ENCODE measurements around the gene MAST1. TPM values are rescaled to one million over a fixed set of nuclear protein-coding genes. Genes with fewer than 3 reads are reported as not detected.

The MAST1 gene
- total RNA-seq, result 1 to 10 TPM; 8.5 to 9.0 TPM
- 11.7 TPM for polyA plus RNA-seq (ENCODE audit: insufficient read depth, low read depth, low replicate concordance)
- long read RNA-seq, donor 1, partial matches to known transcripts, result 9 of 263 reads
- long read RNA-seq, donor 1, other reads (novel, unspliced or antisense), result 253 of 263 reads
- long read RNA-seq, donor 2, result 0 reads

DNA sequence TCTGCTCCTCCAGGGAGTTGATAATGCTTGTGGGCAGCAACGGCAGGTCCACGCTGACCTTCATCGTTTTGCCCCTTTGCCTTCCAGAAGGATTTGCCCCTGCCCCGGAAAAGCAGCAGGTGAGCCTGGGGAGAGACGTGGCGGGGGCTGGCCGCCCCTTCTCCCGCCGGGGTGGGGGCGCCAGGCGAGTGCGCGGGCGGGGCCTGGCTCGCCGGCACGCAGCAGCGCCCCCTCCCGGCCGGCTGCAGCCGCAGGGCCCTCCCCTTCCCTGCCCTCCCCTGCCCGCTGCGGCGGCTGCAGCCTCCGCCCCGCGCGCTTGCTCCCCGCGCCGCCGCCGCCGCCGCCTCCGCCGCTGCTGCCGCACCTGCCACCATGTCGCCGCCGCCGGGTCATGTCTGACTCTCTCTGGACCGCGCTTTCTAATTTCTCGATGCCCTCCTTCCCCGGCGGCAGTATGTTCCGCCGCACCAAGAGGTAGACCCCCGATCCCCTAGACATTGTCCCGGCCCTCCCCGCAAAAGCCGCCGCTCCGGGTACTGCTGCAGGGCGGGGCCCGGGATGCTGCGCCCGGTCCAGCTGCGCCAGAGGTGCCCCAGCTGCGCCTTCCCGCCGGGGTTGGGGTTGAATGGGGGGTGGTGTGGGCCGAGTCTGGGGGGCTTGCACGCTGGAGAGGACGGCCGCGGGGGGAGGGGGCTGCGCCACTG, at the start of gene MAST1:
MAST1 (plus strand) TSS at position 334 of the 704 bp plus-strand sequence; CDS start at position 392, 58 bp downstream.
- Histone ChIP-seq H3K9me3 (no peaks in the 10 kb centered on the region), H3K4me1 (peaks cover 5% of the 10 kb centered on the region), H3K36me3 (ENCODE audit: low read depth, missing control alignments) (no peaks in the 10 kb centered on the region), H3K27me3 (peaks cover 6% of the 10 kb centered on the region), H3K27ac (no peak within 1 kb of the TSS), H3K4me3 (peak within 1 kb of the TSS in 1 of 2 donors; percentile 26)
- intact Hi-C loops (cut with DNase I; ENCODE audit: low total_unique reads), result no loop called here
- TF ChIP-seq POLR2A (IDR thresholded peaks at IDR 0.05) (no peak), CTCF (IDR thresholded peaks at IDR 0.05) (peak in 2 of 3 experiments; percentile 22 to 36)
- 1% methylated on average over 18 to 51 of the region's 69 CpGs for WGBS, 2 donors
- DNase-seq, result peak; percentile 45

- TF ChIP-seq POLR2A (IDR thresholded peaks at IDR 0.05) (no peak), CTCF (IDR thresholded peaks at IDR 0.05) (no peak)
- intact Hi-C loops (cut with DNase I; ENCODE audit: low total_unique reads), result no loop called here
- Histone ChIP-seq H3K4me1 (peaks cover 57% of the 10 kb centered on the region), H3K27ac (peak overlapping the region; percentile 93 to 98), H3K36me3 (ENCODE audit: low read depth, missing control alignments) (no peaks in the 10 kb centered on the region), H3K4me3 (peak overlapping the region; percentile 60 to 88), H3K9me3 (no peaks in the 10 kb centered on the region), H3K27me3 (no peaks in the 10 kb centered on the region)
- DNase-seq, result peak; percentile 88
- 4 to 7% methylated on average over 7 to 12 of the region's 12 CpGs for WGBS, 2 donors
Measured at GRCh38 chr19:12788682-12789097, 49.6 kb upstream of the MAST1 start.

DNA sequence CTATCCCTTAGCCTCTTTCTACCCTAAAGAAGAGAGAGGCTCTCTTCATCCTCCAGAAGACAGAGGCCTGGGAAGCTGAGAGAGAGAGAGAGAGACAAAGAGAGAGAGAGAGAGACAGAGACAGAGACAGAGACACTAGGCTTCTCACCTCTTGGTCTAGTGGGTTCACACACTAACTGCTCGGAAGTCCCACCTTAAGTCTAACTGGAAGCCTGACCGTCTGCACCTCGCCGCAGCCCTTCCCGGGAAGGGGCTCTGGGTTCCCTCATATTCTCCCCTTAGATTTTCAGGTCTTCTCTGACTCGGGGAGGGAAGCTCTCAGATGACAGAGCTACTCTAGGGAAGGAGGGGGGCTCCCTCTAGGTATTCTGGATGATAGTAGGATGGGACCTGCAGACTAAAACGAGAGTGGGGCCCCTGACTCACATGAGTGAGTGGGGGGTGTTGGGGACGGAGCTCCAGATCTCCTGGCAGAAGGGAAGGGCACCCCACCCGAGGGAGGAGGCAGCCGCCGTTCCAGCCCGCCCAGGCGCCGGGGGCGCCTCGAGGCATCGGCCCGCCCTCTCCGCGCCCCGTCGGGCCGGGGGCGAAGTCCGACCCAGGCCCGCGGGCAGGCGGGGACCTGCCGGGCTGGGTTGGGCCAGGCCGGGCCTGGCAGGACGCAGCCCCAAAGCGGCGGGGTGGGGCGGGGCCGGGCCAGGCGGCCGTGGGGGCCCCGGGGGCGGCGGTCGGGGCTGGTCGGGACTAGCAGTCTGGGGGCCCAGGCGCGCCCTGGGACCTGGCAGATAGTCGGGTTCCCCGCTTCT, 49.0 kb upstream of the MAST1 start:
- H3K36me3 ChIP-seq (ENCODE audit: low read depth, missing control alignments), result no peaks in the 10 kb centered on the region
- peak overlapping the region; percentile 93 to 98 for H3K27ac ChIP-seq
- H3K4me1 ChIP-seq, result peaks cover 51% of the 10 kb centered on the region
- no peak for DNase-seq
- intact Hi-C loops (cut with DNase I; ENCODE audit: low total_unique reads), result no loop called here
- H3K9me3 ChIP-seq, result no peaks in the 10 kb centered on the region
- TF ChIP-seq CTCF (IDR thresholded peaks at IDR 0.05) (no peak), POLR2A (IDR thresholded peaks at IDR 0.05) (no peak)
- 2% methylated on average over 9 to 15 of the region's 46 CpGs for WGBS, 2 donors
- H3K4me3 ChIP-seq, result peak overlapping the region; percentile 60 to 88
- no peaks in the 10 kb centered on the region for H3K27me3 ChIP-seq

GRCh38 chr19:12789904-12790619, 48.3 kb upstream of the MAST1 start:
- no peak for TF ChIP-seq CTCF (IDR thresholded peaks at IDR 0.05)
- TF ChIP-seq POLR2A (IDR thresholded peaks at IDR 0.05), result peak; percentile 36
- Histone ChIP-seq H3K9me3 (no peaks in the 10 kb centered on the region), H3K36me3 (ENCODE audit: low read depth, missing control alignments) (no peaks in the 10 kb centered on the region), H3K4me1 (peaks cover 46% of the 10 kb centered on the region), H3K27ac (peak overlapping the region; percentile 93 to 98), H3K27me3 (no peaks in the 10 kb centered on the region), H3K4me3 (peak overlapping the region; percentile 60 to 88)
- peak; percentile 97 for DNase-seq
- WGBS, 2 donors, result 1 to 8% methylated on average over 4 to 37 of the region's 56 CpGs
- intact Hi-C loops (cut with DNase I; ENCODE audit: low total_unique reads), result loop anchor here (10.0 kb wide), 1 partner anchor 55 kb away; the partner anchor contains the start of genes GET3 and TRIR

Data from testis (tissue), 5 donors.